ENCODE measurements around the gene TAF6.

TAF6 gene

GRCh38 chr7:100120733-100121036 lies 1.5 kb upstream of the TAF6 start:
- no peak for DNase-seq (ENCODE audit: low read depth)

- DNase-seq (ENCODE audit: low read depth) = no peak
These were observed 993 bp upstream of the TAF6 start for GRCh38 chr7:100119970-100120732.

GRCh38 chr7:100118388-100119071 lies 628 bp downstream of the TAF6 start:
- DNase-seq (ENCODE audit: low read depth) = no peak

- no peak for DNase-seq (ENCODE audit: low read depth)
These were observed 4.1 kb downstream of the TAF6 start for GRCh38 chr7:100115026-100115425.

GRCh38 chr7:100111914-100112313 lies 7.2 kb downstream of the TAF6 start:
- no peak for DNase-seq (ENCODE audit: low read depth)

- no peak for DNase-seq (ENCODE audit: low read depth)
These were observed 8.0 kb downstream of the TAF6 start for GRCh38 chr7:100111156-100111555.

- no peak for DNase-seq (ENCODE audit: low read depth)
These were observed 9.5 kb downstream of the TAF6 start for GRCh38 chr7:100109521-100110163.

- DNase-seq (ENCODE audit: low read depth) = no peak
These were observed 11.3 kb downstream of the TAF6 start for GRCh38 chr7:100107890-100108289.

- DNase-seq (ENCODE audit: low read depth) = no peak
These were observed 11.9 kb downstream of the TAF6 start for GRCh38 chr7:100107125-100107737.

- no peak for DNase-seq (ENCODE audit: low read depth)
These were observed 12.5 kb downstream of the TAF6 start for GRCh38 chr7:100106633-100107032.

GRCh38 chr7:100105534-100105933 lies 13.6 kb downstream of the TAF6 start:
- no peak for DNase-seq (ENCODE audit: low read depth)

GRCh38 chr7:100102950-100103840 lies 16.0 kb downstream of the TAF6 start:
- DNase-seq (ENCODE audit: low read depth) = no peak

GRCh38 chr7:100101016-100101862 lies 17.9 kb downstream of the TAF6 start, which contains the start of the genes AP4M1 and MCM7:
AP4M1 (plus strand) TSS chr7:100101643; CDS start chr7:100101715, 72 bp downstream.
MCM7 (minus strand) TSS chr7:100101397; CDS start chr7:100101294, 103 bp downstream.
- peak; percentile 89 for DNase-seq (ENCODE audit: low read depth)

GRCh38 chr7:100100420-100101015 lies 18.6 kb downstream of the TAF6 start:
- peak; percentile 67 for DNase-seq (ENCODE audit: low read depth)

GRCh38 chr7:100099452-100099851 lies 19.7 kb downstream of the TAF6 start:
- no peak for DNase-seq (ENCODE audit: low read depth)

- no peak for DNase-seq (ENCODE audit: low read depth)
These were observed 20.2 kb downstream of the TAF6 start for GRCh38 chr7:100098913-100099312.

GRCh38 chr7:100095704-100096103 lies 23.5 kb downstream of the TAF6 start:
- DNase-seq (ENCODE audit: low read depth) = no peak

- DNase-seq (ENCODE audit: low read depth) = no peak
These were observed 23.9 kb downstream of the TAF6 start for GRCh38 chr7:100095289-100095688.

GRCh38 chr7:100093925-100094486 lies 25.2 kb downstream of the TAF6 start:
- DNase-seq (ENCODE audit: low read depth) = no peak

GRCh38 chr7:100093498-100093897 lies 25.7 kb downstream of the TAF6 start:
- no peak for DNase-seq (ENCODE audit: low read depth)

All from stimulated activated CD8-positive, alpha-beta memory T cell treated with anti-CD3 and anti-CD28 coated beads, Interleukin-15, amount 100 ng/mL, for 24 hours (primary cell).